ENCODE measurements around the gene USP22. TPM values are rescaled to one million over a fixed set of nuclear protein-coding genes. Genes with fewer than 3 reads are reported as not detected.
"Not testable (repeated sequence)": the region's sequence is repeated elsewhere in the genome, so short reads cannot be mapped to it uniquely, and the experiment has no call there.

USP22 gene
- polyA plus RNA-seq, 1 experiment = 288 TPM

DNA sequence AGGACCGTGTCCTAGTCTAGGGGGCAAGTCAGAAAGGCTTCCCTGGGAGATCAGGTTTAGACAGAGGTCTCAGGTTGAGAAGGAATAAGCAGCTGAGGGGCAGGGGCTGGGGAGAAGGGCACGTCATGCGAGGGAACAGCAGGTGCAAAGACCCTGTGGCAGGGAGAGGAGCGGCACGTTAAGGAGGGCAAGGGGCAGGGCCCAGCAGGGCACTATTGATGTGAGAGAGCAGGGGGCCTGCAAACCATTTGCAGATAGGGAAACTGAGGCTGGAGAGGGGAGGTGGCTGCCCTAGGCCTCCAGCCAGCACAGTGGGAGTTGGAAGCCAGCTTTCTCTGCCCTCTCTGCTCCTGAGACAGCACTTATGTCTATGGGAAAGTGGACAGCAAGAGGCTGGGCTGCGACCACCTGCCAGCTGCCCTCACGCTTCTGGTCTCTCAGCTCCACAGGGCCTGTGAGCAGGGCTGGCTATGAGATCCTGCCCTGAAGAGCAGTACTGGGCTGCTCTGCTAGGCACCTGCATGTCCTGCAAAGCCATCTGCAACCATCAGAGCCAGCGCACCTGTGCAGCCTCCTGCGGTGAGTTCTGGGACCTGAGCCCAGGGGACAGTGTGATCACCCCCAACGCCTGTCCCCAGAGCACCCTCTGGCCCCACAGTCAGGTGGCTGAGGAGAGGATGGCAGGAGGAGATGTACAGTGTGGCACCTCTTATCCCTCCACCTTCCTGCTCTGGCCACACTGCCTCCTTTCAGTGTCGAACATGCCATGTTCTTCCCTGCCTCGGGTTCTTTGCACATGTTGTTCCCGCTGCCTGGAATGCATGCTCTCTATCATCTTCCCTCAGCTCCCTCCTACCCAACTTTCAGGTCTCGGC lies 61.5 kb downstream of the USP22 start:
- no peak for DNase-seq (ENCODE audit: low read depth, low spot score)
- H3K4me3 ChIP-seq (ENCODE audit: low read depth, low read length) = no peak overlapping the region
- ChIA-PET POLR2A (no interaction called here), CTCF (interaction anchor here (1.5 kb wide), 1 partner anchor 12 kb away, joined by 6 read pairs; no protein-coding TSS in a partner anchor)
- H3K27me3 ChIP-seq (ENCODE audit: control insufficient read depth, insufficient read depth, low read length) = peaks cover 5% of the 10 kb centered on the region
- H3K9me3 ChIP-seq (ENCODE audit: control insufficient read depth, insufficient read depth, low read length) = no peaks in the 10 kb centered on the region
- H3K27ac ChIP-seq (ENCODE audit: low read depth, low read length) = no peak overlapping the region
- TF ChIP-seq, protein P1, sequence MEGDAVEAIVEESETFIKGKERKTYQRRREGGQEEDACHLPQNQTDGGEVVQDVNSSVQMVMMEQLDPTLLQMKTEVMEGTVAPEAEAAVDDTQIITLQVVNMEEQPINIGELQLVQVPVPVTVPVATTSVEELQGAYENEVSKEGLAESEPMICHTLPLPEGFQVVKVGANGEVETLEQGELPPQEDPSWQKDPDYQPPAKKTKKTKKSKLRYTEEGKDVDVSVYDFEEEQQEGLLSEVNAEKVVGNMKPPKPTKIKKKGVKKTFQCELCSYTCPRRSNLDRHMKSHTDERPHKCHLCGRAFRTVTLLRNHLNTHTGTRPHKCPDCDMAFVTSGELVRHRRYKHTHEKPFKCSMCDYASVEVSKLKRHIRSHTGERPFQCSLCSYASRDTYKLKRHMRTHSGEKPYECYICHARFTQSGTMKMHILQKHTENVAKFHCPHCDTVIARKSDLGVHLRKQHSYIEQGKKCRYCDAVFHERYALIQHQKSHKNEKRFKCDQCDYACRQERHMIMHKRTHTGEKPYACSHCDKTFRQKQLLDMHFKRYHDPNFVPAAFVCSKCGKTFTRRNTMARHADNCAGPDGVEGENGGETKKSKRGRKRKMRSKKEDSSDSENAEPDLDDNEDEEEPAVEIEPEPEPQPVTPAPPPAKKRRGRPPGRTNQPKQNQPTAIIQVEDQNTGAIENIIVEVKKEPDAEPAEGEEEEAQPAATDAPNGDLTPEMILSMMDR (IDR thresholded peaks at IDR 0.05; ENCODE audit: low read depth, low read length) = no peak

DNA sequence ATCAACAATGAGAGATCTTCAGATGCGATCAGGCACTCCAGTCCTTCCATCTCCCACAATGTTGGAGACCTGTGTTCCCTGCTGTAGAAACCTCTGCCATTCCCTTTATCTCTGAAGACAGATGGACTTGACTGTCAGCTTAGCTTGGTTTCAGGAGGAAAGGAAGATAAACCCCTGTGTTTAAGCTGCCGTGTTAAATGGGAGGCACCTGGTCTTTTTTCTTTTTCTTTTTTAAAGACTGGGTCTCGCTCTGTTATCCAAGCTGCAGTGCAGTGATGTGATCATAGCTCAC lies 63.1 kb downstream of the USP22 start:
- no peak for DNase-seq (ENCODE audit: low read depth, low spot score)
- no peaks in the 10 kb centered on the region for H3K9me3 ChIP-seq (ENCODE audit: control insufficient read depth, insufficient read depth, low read length)
- ChIA-PET POLR2A (no interaction called here), CTCF (interaction anchor here (0.6 kb wide), 1 partner anchor 14 kb away, joined by 3 read pairs; no protein-coding TSS in a partner anchor)
- H3K27ac ChIP-seq (ENCODE audit: low read depth, low read length) = no peak overlapping the region
- no peak overlapping the region for H3K4me3 ChIP-seq (ENCODE audit: low read depth, low read length)
- TF ChIP-seq, protein P1 (IDR thresholded peaks at IDR 0.05; ENCODE audit: low read depth, low read length) = no peak
- peaks cover 10% of the 10 kb centered on the region for H3K27me3 ChIP-seq (ENCODE audit: control insufficient read depth, insufficient read depth, low read length)

DNA sequence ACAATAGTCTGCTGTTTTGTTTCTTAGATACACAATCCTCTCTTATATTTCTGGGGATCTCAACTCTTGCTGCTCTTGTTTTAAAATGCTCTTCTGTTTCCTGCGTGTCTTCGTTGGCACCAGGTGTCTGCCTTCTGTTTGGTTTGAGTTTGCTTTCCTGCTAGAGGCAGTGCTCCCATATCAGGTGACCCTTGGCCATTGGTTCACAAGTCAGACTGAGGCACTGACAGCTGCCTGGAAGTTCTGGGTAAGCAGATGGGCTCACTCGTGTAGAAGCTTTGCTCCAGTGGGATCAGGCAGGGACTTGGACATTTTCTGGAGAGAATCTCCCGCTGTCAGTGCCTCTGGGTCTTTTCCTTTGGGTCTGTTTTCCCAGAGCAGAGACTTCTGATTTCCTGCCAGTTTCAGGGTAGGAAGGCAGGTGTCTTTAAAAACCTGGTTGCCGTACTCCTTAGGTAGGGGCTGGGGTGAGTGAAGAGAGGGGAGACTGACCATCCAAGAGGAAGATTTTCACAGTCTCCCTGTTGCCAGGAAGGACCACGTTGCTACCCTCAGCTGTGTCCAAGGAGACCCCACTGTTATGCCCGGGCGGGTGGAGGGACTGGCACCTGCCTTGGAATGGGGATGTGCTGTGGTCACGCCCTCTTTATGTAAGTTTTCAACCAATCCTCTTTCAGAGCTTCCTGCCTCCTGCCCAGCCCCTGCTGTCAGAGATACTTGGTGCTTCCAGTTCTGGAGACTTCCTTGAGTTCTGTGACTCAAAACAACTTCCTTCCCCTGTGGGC lies 63.6 kb downstream of the USP22 start:
- POLR2A ChIA-PET; H3K4me3 ChIP-seq (ENCODE audit: low read depth, low read length); H3K27ac ChIP-seq (ENCODE audit: low read depth, low read length); H3K9me3 ChIP-seq (ENCODE audit: control insufficient read depth, insufficient read depth, low read length); DNase-seq (ENCODE audit: low read depth, low spot score): not testable (repeated sequence)
- CTCF ChIA-PET = interaction anchor here (1.0 to 2.7 kb wide), 2 partner anchors 14 to 178 kb away, joined by 4 to 13 read pairs; no protein-coding TSS in a partner anchor
- H3K27me3 ChIP-seq (ENCODE audit: control insufficient read depth, insufficient read depth, low read length) = peaks cover 14% of the 10 kb centered on the region

DNA sequence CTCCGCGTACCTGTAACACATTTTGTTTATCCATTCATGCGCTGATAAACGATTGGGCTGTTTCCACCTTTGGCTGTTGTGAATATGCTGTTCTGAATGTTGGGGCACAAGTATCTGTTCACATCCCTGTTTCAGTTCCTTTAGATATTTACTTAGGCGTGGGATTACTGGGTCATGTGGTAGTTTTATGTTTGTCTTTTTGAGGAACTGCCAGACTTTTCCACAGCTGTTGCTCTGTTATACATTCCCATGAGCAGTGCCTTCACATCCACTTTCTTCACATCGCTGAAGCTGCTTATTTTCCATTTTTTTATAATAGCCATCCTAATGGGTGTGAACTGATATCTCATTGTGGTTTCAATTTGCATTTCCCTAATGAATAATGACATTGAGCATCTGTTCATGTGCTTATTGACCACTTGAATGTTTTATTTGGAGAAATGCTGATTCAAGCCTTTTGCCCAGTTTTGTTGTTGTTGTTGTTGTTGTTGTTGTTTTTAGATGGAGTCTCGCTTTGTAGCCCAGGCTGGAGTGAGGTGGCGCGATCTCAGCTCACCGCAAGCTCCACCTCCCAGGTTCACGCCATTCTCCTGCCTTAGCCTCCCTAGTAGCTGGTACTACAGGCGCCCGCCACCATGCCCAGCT lies 65.1 kb downstream of the USP22 start:
- H3K27me3 ChIP-seq (ENCODE audit: control insufficient read depth, insufficient read depth, low read length) = peaks cover 14% of the 10 kb centered on the region
- DNase-seq (ENCODE audit: low read depth, low spot score); H3K27ac ChIP-seq (ENCODE audit: low read depth, low read length); H3K4me3 ChIP-seq (ENCODE audit: low read depth, low read length); POLR2A ChIA-PET; H3K9me3 ChIP-seq (ENCODE audit: control insufficient read depth, insufficient read depth, low read length): not testable (repeated sequence)
- CTCF ChIA-PET = interaction anchor here (2.7 kb wide), 1 partner anchor 15 kb away, joined by 13 read pairs; no protein-coding TSS in a partner anchor

DNA sequence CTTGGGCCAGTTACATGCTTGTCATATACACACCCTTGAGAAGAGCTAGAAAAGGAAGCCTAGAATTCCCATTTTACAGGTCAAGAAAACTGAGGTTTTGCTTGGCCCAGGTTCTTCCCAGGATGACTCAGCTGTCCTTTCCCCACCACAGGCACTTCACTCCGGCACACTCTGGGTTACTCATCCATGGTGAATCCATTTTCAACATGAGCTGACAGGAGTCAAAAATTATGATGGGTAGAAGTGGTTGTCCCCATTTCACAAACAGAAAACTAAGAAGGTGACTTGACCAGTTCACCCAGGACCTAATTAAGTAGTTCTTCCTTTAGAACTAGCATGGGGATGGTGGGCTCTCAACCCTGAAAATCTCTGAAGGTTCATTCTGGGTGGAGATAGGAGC lies 67.2 kb downstream of the USP22 start:
- no peak overlapping the region for H3K27ac ChIP-seq (ENCODE audit: low read depth, low read length)
- H3K4me3 ChIP-seq (ENCODE audit: low read depth, low read length) = no peak overlapping the region
- CTCF ChIA-PET = interaction anchor here (0.9 kb wide), 1 partner anchor 17 kb away, joined by 4 read pairs; no protein-coding TSS in a partner anchor
- POLR2A ChIA-PET = no interaction called here
- TF ChIP-seq, protein P1 (IDR thresholded peaks at IDR 0.05; ENCODE audit: low read depth, low read length) = no peak
- no peaks in the 10 kb centered on the region for H3K9me3 ChIP-seq (ENCODE audit: control insufficient read depth, insufficient read depth, low read length)
- no peak for DNase-seq (ENCODE audit: low read depth, low spot score)
- H3K27me3 ChIP-seq (ENCODE audit: control insufficient read depth, insufficient read depth, low read length) = peaks cover 21% of the 10 kb centered on the region
